HG02798 (cell line): ENCODE data around the gene SHISAL2B.
"Not testable (repeated sequence)": the region's sequence is repeated elsewhere in the genome, so short reads cannot be mapped to it uniquely, and the experiment has no call there.

Source experiments
- ATAC-seq: cut with Tn5 transposase; IDR thresholded peaks from one replicate; pipeline ENCODE4 v1.9.1; 2021; ENCODE audit warnings: mild to moderate bottlenecking; ENCODE audit not compliant: unreplicated experiment, poor library complexity

Gene SHISAL2B

GRCh38 chr5:64690417-64691151 lies at the start of gene SHISAL2B:
TSS of gene SHISAL2B (plus strand) at chr5:64690503. CDS start at chr5:64690624, 121 bp downstream.
- ATAC-seq: no peak

- ATAC-seq: no peak
These were observed 45.5 kb upstream of the SHISAL2B start for GRCh38 chr5:64644831-64645230.

GRCh38 chr5:64646169-64646568 lies 44.1 kb upstream of the SHISAL2B start:
- ATAC-seq: no peak

GRCh38 chr5:64649512-64649911 lies 40.8 kb upstream of the SHISAL2B start:
- ATAC-seq: no peak

- ATAC-seq: no peak
These were observed 36.3 kb upstream of the SHISAL2B start for GRCh38 chr5:64653766-64654560.

- no peak for ATAC-seq
These were observed 35.8 kb upstream of the SHISAL2B start for GRCh38 chr5:64654561-64654938.

GRCh38 chr5:64655596-64655995 lies 34.7 kb upstream of the SHISAL2B start:
- no peak for ATAC-seq

- no peak for ATAC-seq
These were observed 31.0 kb upstream of the SHISAL2B start for GRCh38 chr5:64659289-64659688.

- ATAC-seq: not testable (repeated sequence)
These were observed 27.1 kb upstream of the SHISAL2B start for GRCh38 chr5:64663181-64663580.

- no peak for ATAC-seq
These were observed 25.1 kb upstream of the SHISAL2B start for GRCh38 chr5:64665243-64665642.

GRCh38 chr5:64666078-64666477 lies 24.2 kb upstream of the SHISAL2B start:
- no peak for ATAC-seq

- ATAC-seq: no peak
These were observed 23.2 kb upstream of the SHISAL2B start for GRCh38 chr5:64667068-64667467.

- no peak for ATAC-seq
These were observed 20.0 kb upstream of the SHISAL2B start for GRCh38 chr5:64670277-64670676.

GRCh38 chr5:64671678-64672077 lies 18.6 kb upstream of the SHISAL2B start:
- ATAC-seq: no peak

- no peak for ATAC-seq
These were observed 11.9 kb upstream of the SHISAL2B start for GRCh38 chr5:64678374-64678773.

- peak; percentile 37 for ATAC-seq
These were observed 10.0 kb upstream of the SHISAL2B start for GRCh38 chr5:64680289-64680688.

- ATAC-seq: no peak
These were observed 7.7 kb upstream of the SHISAL2B start for GRCh38 chr5:64682608-64683007.

- ATAC-seq: no peak
These were observed 4.4 kb upstream of the SHISAL2B start for GRCh38 chr5:64685866-64686265.

- ATAC-seq: no peak
These were observed 1.9 kb upstream of the SHISAL2B start for GRCh38 chr5:64688391-64688790.

- ATAC-seq: no peak
These were observed 1.3 kb upstream of the SHISAL2B start for GRCh38 chr5:64688965-64689364.

- no peak for ATAC-seq
These were observed 243 bp upstream of the SHISAL2B start for GRCh38 chr5:64690104-64690416.

- no peak for ATAC-seq
These were observed 988 bp downstream of the SHISAL2B start for GRCh38 chr5:64691291-64691690.
